ENCODE data around the gene COG5.
A peak's percentile ranks its signal among the peaks of the same experiment; 100 is the strongest.

The COG5 gene

GRCh38 chr7:107563775-107564552, at the start of gene COG5, which contains the start of gene DUS4L:
COG5 (minus strand) TSS chr7:107563920; CDS start chr7:107563896, 24 bp downstream.
DUS4L (plus strand) TSS chr7:107563971; CDS start chr7:107567071, 3,100 bp downstream.
- H3K36me3 Mint-ChIP-seq = peaks cover 6% of the 10 kb centered on the region
- H3K4me1 Mint-ChIP-seq = peaks cover 60% of the 10 kb centered on the region
- H3K9me3 Mint-ChIP-seq = no peaks in the 10 kb centered on the region
- peak within 1 kb of the TSS; percentile 96 for H3K27ac Mint-ChIP-seq
- DNase-seq (ENCODE audit: low spot score in 2 of 2) (peak; percentile 76 to 89), ATAC-seq (peak; percentile 96)
- H3K4me3 Mint-ChIP-seq = peak within 1 kb of the TSS; percentile 79

- Mint-ChIP-seq H3K9me3 (no peaks in the 10 kb centered on the region), H3K36me3 (peaks cover 39% of the 10 kb centered on the region), H3K27ac (no peak overlapping the region), H3K4me1 (no peaks in the 10 kb centered on the region), H3K4me3 (no peak overlapping the region)
- no peak for DNase-seq (ENCODE audit: low spot score in 2 of 2)
- no peak for ATAC-seq
These were observed 49.7 kb upstream of the COG5 start for GRCh38 chr7:107613439-107613838.

GRCh38 chr7:107610323-107610722, 46.6 kb upstream of the COG5 start:
- Mint-ChIP-seq H3K27ac (no peak overlapping the region), H3K9me3 (no peaks in the 10 kb centered on the region), H3K4me3 (no peak overlapping the region), H3K4me1 (no peaks in the 10 kb centered on the region), H3K36me3 (peaks cover 35% of the 10 kb centered on the region)
- ATAC-seq (no peak), DNase-seq (ENCODE audit: low spot score in 2 of 2) (no peak)

GRCh38 chr7:107609811-107610261, 46.1 kb upstream of the COG5 start:
- Mint-ChIP-seq H3K4me3 (no peak overlapping the region), H3K36me3 (peaks cover 30% of the 10 kb centered on the region), H3K4me1 (no peaks in the 10 kb centered on the region), H3K27ac (no peak overlapping the region), H3K9me3 (no peaks in the 10 kb centered on the region)
- DNase-seq (ENCODE audit: low spot score in 2 of 2) (no peak), ATAC-seq (no peak)

- no peak overlapping the region for H3K27ac Mint-ChIP-seq
- ATAC-seq = no peak
These were observed 42.6 kb upstream of the COG5 start for GRCh38 chr7:107606303-107606702.

GRCh38 chr7:107605218-107605815, 41.6 kb upstream of the COG5 start:
- ATAC-seq (peak; percentile 61), DNase-seq (ENCODE audit: low spot score in 2 of 2) (no peak)
- no peaks in the 10 kb centered on the region for H3K4me1 Mint-ChIP-seq
- H3K36me3 Mint-ChIP-seq = peaks cover 49% of the 10 kb centered on the region
- H3K4me3 Mint-ChIP-seq = no peak overlapping the region
- H3K27ac Mint-ChIP-seq = no peak overlapping the region
- no peaks in the 10 kb centered on the region for H3K9me3 Mint-ChIP-seq

More at GRCh38 chr7:107606303-107606702, 42.6 kb upstream of the COG5 start:
- peaks cover 39% of the 10 kb centered on the region for H3K36me3 Mint-ChIP-seq
- no peak overlapping the region for H3K4me3 Mint-ChIP-seq
- no peak for DNase-seq (ENCODE audit: low spot score in 2 of 2)
- no peaks in the 10 kb centered on the region for H3K9me3 Mint-ChIP-seq
- no peaks in the 10 kb centered on the region for H3K4me1 Mint-ChIP-seq

- Mint-ChIP-seq H3K4me1 (no peaks in the 10 kb centered on the region), H3K9me3 (no peaks in the 10 kb centered on the region), H3K4me3 (no peak overlapping the region), H3K36me3 (peaks cover 63% of the 10 kb centered on the region), H3K27ac (no peak overlapping the region)
- DNase-seq (ENCODE audit: low spot score in 2 of 2) (no peak), ATAC-seq (no peak)
These were observed 37.1 kb upstream of the COG5 start for GRCh38 chr7:107600816-107601215.

GRCh38 chr7:107599262-107599661, 35.5 kb upstream of the COG5 start:
- no peak for ATAC-seq
- H3K27ac Mint-ChIP-seq = no peak overlapping the region
- H3K36me3 Mint-ChIP-seq = peaks cover 76% of the 10 kb centered on the region
- H3K4me1 Mint-ChIP-seq = no peaks in the 10 kb centered on the region
- H3K4me3 Mint-ChIP-seq = no peak overlapping the region
- no peaks in the 10 kb centered on the region for H3K9me3 Mint-ChIP-seq
- no peak for DNase-seq (ENCODE audit: low spot score in 2 of 2)

- Mint-ChIP-seq H3K4me1 (no peaks in the 10 kb centered on the region), H3K36me3 (peaks cover 72% of the 10 kb centered on the region), H3K9me3 (no peaks in the 10 kb centered on the region), H3K27ac (no peak overlapping the region), H3K4me3 (no peak overlapping the region)
- DNase-seq (ENCODE audit: low spot score in 2 of 2) (no peak), ATAC-seq (no peak)
These were observed 34.2 kb upstream of the COG5 start for GRCh38 chr7:107597953-107598352.

GRCh38 chr7:107597582-107597916, 33.8 kb upstream of the COG5 start:
- no peak for ATAC-seq

GRCh38 chr7:107596881-107597581, 33.3 kb upstream of the COG5 start:
- Mint-ChIP-seq H3K27ac (no peak overlapping the region), H3K36me3 (peaks cover 63% of the 10 kb centered on the region), H3K4me3 (no peak overlapping the region), H3K4me1 (no peaks in the 10 kb centered on the region), H3K9me3 (no peaks in the 10 kb centered on the region)
- ATAC-seq = no peak
- no peak for DNase-seq (ENCODE audit: low spot score in 2 of 2)

More at GRCh38 chr7:107597582-107597916, 33.8 kb upstream of the COG5 start:
- DNase-seq (ENCODE audit: low spot score in 2 of 2) = no peak
- H3K4me3 Mint-ChIP-seq = no peak overlapping the region
- H3K27ac Mint-ChIP-seq = no peak overlapping the region
- H3K36me3 Mint-ChIP-seq = peaks cover 68% of the 10 kb centered on the region
- H3K4me1 Mint-ChIP-seq = no peaks in the 10 kb centered on the region
- H3K9me3 Mint-ChIP-seq = no peaks in the 10 kb centered on the region

GRCh38 chr7:107594961-107595737, 31.4 kb upstream of the COG5 start:
- no peak overlapping the region for H3K4me3 Mint-ChIP-seq

GRCh38 chr7:107593025-107593410, 29.3 kb upstream of the COG5 start:
- Mint-ChIP-seq H3K36me3 (peaks cover 35% of the 10 kb centered on the region), H3K4me3 (no peak overlapping the region), H3K4me1 (no peaks in the 10 kb centered on the region), H3K9me3 (no peaks in the 10 kb centered on the region), H3K27ac (no peak overlapping the region)
- ATAC-seq (no peak), DNase-seq (ENCODE audit: low spot score in 2 of 2) (no peak)

More at GRCh38 chr7:107594961-107595737, 31.4 kb upstream of the COG5 start:
- H3K27ac Mint-ChIP-seq = no peak overlapping the region
- H3K9me3 Mint-ChIP-seq = no peaks in the 10 kb centered on the region
- H3K4me1 Mint-ChIP-seq = no peaks in the 10 kb centered on the region
- peaks cover 44% of the 10 kb centered on the region for H3K36me3 Mint-ChIP-seq
- ATAC-seq (no peak), DNase-seq (ENCODE audit: low spot score in 2 of 2) (no peak)

- ATAC-seq (no peak), DNase-seq (ENCODE audit: low spot score in 2 of 2) (no peak)
- Mint-ChIP-seq H3K27ac (no peak overlapping the region), H3K4me1 (no peaks in the 10 kb centered on the region), H3K9me3 (no peaks in the 10 kb centered on the region), H3K36me3 (peaks cover 35% of the 10 kb centered on the region), H3K4me3 (no peak overlapping the region)
These were observed 28.8 kb upstream of the COG5 start for GRCh38 chr7:107592361-107593024.
